ENCODE data around the gene DAAM1.

- TF ChIP-seq, protein P1, sequence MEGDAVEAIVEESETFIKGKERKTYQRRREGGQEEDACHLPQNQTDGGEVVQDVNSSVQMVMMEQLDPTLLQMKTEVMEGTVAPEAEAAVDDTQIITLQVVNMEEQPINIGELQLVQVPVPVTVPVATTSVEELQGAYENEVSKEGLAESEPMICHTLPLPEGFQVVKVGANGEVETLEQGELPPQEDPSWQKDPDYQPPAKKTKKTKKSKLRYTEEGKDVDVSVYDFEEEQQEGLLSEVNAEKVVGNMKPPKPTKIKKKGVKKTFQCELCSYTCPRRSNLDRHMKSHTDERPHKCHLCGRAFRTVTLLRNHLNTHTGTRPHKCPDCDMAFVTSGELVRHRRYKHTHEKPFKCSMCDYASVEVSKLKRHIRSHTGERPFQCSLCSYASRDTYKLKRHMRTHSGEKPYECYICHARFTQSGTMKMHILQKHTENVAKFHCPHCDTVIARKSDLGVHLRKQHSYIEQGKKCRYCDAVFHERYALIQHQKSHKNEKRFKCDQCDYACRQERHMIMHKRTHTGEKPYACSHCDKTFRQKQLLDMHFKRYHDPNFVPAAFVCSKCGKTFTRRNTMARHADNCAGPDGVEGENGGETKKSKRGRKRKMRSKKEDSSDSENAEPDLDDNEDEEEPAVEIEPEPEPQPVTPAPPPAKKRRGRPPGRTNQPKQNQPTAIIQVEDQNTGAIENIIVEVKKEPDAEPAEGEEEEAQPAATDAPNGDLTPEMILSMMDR (IDR thresholded peaks at IDR 0.05; ENCODE audit: borderline replicate concordance, extremely low read depth, low read length, poor library complexity, severe bottlenecking) = no peak
- no peak for TF ChIP-seq EZH2 (IDR thresholded peaks at IDR 0.05; ENCODE audit: borderline replicate concordance, low read depth, low read length, severe bottlenecking)
Measured at GRCh38 chr14:59314953-59315599, 126.6 kb downstream of the DAAM1 start.
